H1 (cell line): ENCODE results near the gene DTWD2. TPM values are rescaled to one million over a fixed set of nuclear protein-coding genes. Genes with fewer than 3 reads are reported as not detected.

Source experiments
- PHF8 ChIP-seq: fragments of 200-600 bp; sonication (generic); conservative IDR thresholded peaks from 2 replicates; pipeline ENCODE4 v1.7.1; 2012; ENCODE audit warnings: low read depth, mild to moderate bottlenecking, inconsistent platforms, low read length, moderate library complexity
- polyA plus RNA-seq, 7 experiments: library from polyadenylated mRNA; depleted of rRNA in 3 of 7; stranded (reverse) in 5 of 7; unstranded in 2 of 7; fragments of >200 nt in 5 of 7; fragments of 200-250 nt in 2 of 7; gene quantifications; 1 replicate in 5 of 7; 2 replicates in 1 of 7; 4 replicates in 1 of 7; pipeline versions ENCODE4 v1.2.1 to v1.2.3, GENCODE V29; 2011 to 2013; ENCODE audit warnings: missing spikeins in 2 of 7, mixed read lengths in 2 of 7
- total RNA-seq: library from RNA; stranded (reverse); fragmentation: NEBNext Ultra II Directional; extraction: Animal tissue kit (Norgen Biotek cat#: 25700); gene quantifications from 2 replicates; pipeline ENCODE4 v1.2.1, GENCODE V29; 2021

DTWD2 gene
- total and polyA plus RNA-seq, 2 of the 8 experiments (the other 6 are each of a cell fraction or from before 2014, with no cell fraction given): 4.3 to 17.1 TPM

DNA sequence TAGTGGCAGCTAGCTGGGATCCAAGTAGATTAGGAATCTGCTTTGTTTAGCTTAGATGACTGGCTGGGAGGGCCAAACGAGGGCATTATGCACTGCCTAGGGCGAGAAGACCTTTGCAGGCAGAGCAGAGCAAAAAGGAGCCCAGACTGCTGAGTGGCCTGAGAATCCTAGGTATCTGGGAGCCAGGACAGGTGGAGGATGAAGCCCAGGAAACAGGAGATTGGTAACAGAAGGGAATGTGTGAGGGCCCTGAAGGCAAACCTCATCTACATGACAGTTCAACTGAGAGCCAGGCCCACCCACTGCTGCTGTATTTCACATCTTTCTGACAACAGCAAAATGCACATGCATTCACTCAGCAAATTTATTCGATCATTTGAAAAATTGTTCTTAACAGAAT is 192.3 kb downstream of the DTWD2 start (continued):
- TF ChIP-seq PHF8: no peak
